Lung (tissue), 12 donors: ENCODE data around the gene TMEM30A. TPM values are rescaled to one million over a fixed set of nuclear protein-coding genes. Genes with fewer than 3 reads are reported as not detected.

Source experiments
- ATAC-seq: fragments of 200-7000 bp; cut with Tn5 transposase; one replicate; pipeline ENCODE4 v1.9.1; 2020; ENCODE audit warnings: moderate number of reproducible peaks; ENCODE audit not compliant: insufficient read depth, low FRiP score
- DNase-seq, 3 donors: peaks; one replicate each; pipeline ENCODE4 v3.0.0-alpha.2; 2013 to 2017
- H3K27ac ChIP-seq, 2 donors: one replicate each; pipeline ENCODE4 v1.5.1; 2013; ENCODE audit warnings: mild to moderate bottlenecking in 2 of 2, moderate library complexity in 2 of 2, control low read depth in 1 of 2, inconsistent platforms in 1 of 2, low read depth in 1 of 2, low read length in 1 of 2
- H3K27me3 ChIP-seq, 3 donors: one replicate each; pipeline ENCODE4 v1.5.1; 2013; ENCODE audit warnings: low read length in 2 of 3; ENCODE audit not compliant: control insufficient read depth in 3 of 3, insufficient read depth in 3 of 3
- H3K36me3 ChIP-seq, 4 donors: one replicate each; pipeline ENCODE4 v1.5.1; 2013; ENCODE audit warnings: low read length in 4 of 4, mild to moderate bottlenecking in 1 of 4, moderate library complexity in 1 of 4; ENCODE audit not compliant: control insufficient read depth in 4 of 4, insufficient read depth in 4 of 4
- H3K4me1 ChIP-seq, 5 donors: one replicate each; pipeline ENCODE4 v1.5.1; 2013; ENCODE audit warnings: low read length in 5 of 5, mild to moderate bottlenecking in 2 of 5, moderate library complexity in 1 of 5; ENCODE audit not compliant: control insufficient read depth in 5 of 5, insufficient read depth in 5 of 5
- H3K4me3 ChIP-seq: one replicate; pipeline ENCODE4 v1.5.1; 2013; ENCODE audit warnings: mild to moderate bottlenecking, control low read depth, moderate library complexity
- H3K9ac ChIP-seq, 2 donors: one replicate each; pipeline ENCODE4 v1.5.1; 2013; ENCODE audit warnings: low read length in 2 of 2, control low read depth in 1 of 2; ENCODE audit not compliant: insufficient read depth in 1 of 2
- H3K9me3 ChIP-seq, 4 donors: one replicate each; pipeline ENCODE4 v1.5.1; 2013; ENCODE audit warnings: low read length in 3 of 4, mild to moderate bottlenecking in 1 of 4, moderate library complexity in 1 of 4; ENCODE audit not compliant: control insufficient read depth in 4 of 4, insufficient read depth in 3 of 4
- WGBS, 2 donors: extraction: QIAGEN DNeasy Blood & Tissue Kit; methylation state at CpG; one replicate each; pipeline ENCODE4 v1.1.7; 2013; 5-methylcytosine and 5-hydroxymethylcytosine counted together
- polyA plus RNA-seq, 2 donors: library from polyadenylated mRNA; stranded (reverse); fragments of 200-250 nt; gene quantifications; one replicate each; pipeline ENCODE4 v1.2.1, GENCODE V29; 2013
- total RNA-seq, 2 donors: library from RNA; depleted of rRNA in 1 of 2; stranded (reverse); fragments of >200 nt in 1 of 2; gene quantifications; one replicate each; pipeline ENCODE4 v1.2.1, GENCODE V29; 2014 to 2021
- TF ChIP-seq, protein P1 (sequence below): IDR thresholded peaks from 2 replicates; pipeline ENCODE4 v1.5.1; 2012; ENCODE audit warnings: mild to moderate bottlenecking; ENCODE audit errors: control extremely low read depth, extremely low read depth
- donor health status: control.
- donor health status: control.
- donor health status: Bipolar disorder and iron deficiency.
- donor health status: healthy.
- donor health status: DM: yes; HTN: yes; CAD: no.

TMEM30A gene
- total and polyA plus RNA-seq, 4 donors, result 46.4 to 164 (median 99.4) TPM

DNA sequence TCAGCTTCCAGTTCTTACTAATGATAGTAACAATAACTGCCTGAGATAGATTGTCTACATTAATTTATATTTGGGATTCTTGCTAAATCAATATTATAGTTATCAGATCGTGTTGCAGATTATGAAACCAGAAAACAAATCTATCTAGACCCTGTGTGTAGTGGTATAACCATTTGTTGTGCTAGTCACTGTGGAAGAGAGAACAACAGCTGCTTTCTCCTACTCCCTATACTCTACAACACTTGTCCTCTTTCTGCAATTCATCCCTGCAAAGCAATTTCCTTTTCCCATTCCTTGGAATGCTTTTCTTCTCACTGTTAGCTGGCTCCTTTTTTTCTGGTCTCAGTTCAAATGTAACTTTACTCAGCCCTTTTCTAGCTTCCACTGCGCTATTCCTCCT is 49.3 kb downstream of the TMEM30A start:
- 84 to 93% methylated on average over 2 of the region's 2 CpGs for WGBS, 2 donors
- TF ChIP-seq, protein P1, sequence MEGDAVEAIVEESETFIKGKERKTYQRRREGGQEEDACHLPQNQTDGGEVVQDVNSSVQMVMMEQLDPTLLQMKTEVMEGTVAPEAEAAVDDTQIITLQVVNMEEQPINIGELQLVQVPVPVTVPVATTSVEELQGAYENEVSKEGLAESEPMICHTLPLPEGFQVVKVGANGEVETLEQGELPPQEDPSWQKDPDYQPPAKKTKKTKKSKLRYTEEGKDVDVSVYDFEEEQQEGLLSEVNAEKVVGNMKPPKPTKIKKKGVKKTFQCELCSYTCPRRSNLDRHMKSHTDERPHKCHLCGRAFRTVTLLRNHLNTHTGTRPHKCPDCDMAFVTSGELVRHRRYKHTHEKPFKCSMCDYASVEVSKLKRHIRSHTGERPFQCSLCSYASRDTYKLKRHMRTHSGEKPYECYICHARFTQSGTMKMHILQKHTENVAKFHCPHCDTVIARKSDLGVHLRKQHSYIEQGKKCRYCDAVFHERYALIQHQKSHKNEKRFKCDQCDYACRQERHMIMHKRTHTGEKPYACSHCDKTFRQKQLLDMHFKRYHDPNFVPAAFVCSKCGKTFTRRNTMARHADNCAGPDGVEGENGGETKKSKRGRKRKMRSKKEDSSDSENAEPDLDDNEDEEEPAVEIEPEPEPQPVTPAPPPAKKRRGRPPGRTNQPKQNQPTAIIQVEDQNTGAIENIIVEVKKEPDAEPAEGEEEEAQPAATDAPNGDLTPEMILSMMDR, result no peak
- no peak for ATAC-seq
- no peak overlapping the region for H3K9ac ChIP-seq
- H3K4me1 ChIP-seq, result peaks cover 0 to 11% (median 4%) of the 10 kb centered on the region in 5 donors
- H3K36me3 ChIP-seq, result peaks cover 4 to 14% (median 8%) of the 10 kb centered on the region in 4 donors
- H3K27me3 ChIP-seq, result no peaks in the 10 kb centered on the region
- H3K9me3 ChIP-seq, result no peaks in the 10 kb centered on the region
- H3K4me3 ChIP-seq, result no peak overlapping the region
- peak overlapping the region in 1 of 2 donors; percentile 33 for H3K27ac ChIP-seq
- DNase-seq, result no peak

DNA sequence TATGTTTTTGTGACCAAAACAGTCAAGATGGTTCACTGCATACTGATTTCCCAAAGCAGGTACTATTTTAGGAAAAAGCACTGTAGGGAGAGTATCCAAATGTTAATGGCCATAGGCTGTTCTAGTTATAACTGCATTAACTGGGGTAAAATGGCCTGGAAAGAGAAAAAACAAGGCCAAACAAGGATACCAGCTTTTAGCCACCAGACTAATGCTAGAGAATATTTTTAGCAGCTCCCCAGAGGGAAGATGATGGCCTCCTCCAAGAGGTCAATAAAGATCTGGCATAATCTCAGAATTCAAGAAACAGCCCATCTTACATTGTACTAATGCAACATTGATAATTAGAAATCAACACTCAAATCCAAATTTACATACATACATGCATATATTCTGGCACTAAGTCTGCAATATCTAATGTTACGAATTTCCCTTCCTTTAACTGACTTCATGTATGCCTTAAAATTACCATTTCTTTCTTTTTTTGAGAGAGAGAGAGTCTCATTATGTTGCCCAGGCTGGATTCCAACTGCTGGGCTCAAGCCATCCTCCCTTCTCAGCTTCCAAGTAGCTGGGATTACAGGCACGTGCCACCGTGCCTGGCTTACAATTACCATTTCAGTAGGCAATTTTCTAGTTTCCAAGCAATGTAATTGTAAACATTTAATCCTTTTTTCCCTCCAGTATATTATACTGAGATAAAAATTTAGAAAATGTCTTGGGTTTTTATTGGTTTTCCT is 50.3 kb downstream of the TMEM30A start:
- WGBS, 2 donors, result 70% methylated on average over 3 of the region's 3 CpGs
- H3K27me3 ChIP-seq, result no peaks in the 10 kb centered on the region

DNA sequence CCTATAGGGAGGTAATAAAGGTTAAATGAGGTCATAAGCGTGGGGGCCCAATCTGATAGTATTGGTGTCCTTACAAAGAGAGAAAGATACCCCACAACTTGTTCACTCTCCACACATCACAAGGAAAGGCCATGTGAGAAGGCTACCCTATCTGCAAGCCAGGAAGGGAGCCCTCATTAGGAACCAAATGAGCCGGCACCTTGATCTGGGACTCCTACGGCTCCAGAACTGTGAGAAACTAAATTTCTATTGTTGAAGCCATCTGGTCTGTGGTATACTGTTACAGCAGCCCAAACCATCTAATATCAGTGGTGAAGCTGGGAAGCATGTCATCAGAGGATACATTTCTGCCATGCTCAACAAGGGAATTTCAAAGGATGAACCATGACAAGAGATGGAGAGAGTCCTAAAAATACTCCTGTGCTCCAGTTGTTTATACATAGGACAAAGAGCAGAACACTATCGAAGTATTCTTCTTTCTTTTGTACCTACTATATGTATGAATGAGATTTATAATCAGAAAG is 51.4 kb downstream of the TMEM30A start:
- ATAC-seq (no peak), DNase-seq (no peak)
- TF ChIP-seq, protein P1, result no peak
- Histone ChIP-seq H3K4me3 (no peak overlapping the region), H3K9me3 (no peaks in the 10 kb centered on the region), H3K9ac (no peak overlapping the region), H3K27ac (no peak overlapping the region), H3K27me3 (no peaks in the 10 kb centered on the region), H3K4me1 (peaks cover 0 to 11% (median 4%) of the 10 kb centered on the region in 5 donors), H3K36me3 (peaks cover 0 to 14% (median 5%) of the 10 kb centered on the region in 4 donors)
- WGBS, 2 donors, result 93 to 96% methylated on average over 4 of the region's 4 CpGs

More for the DNA sequence above, 50.3 kb downstream of the TMEM30A start:
- Histone ChIP-seq H3K9me3 (no peaks in the 10 kb centered on the region), H3K4me3 (no peak overlapping the region), H3K36me3 (peaks cover 4 to 14% (median 8%) of the 10 kb centered on the region in 4 donors), H3K9ac (no peak overlapping the region), H3K4me1 (peaks cover 0 to 11% (median 4%) of the 10 kb centered on the region in 5 donors), H3K27ac (no peak overlapping the region)
- no peak for ATAC-seq
- DNase-seq, result no peak
- TF ChIP-seq, protein P1, result no peak
